T follicular helper cell (primary cell): ENCODE measurements around the gene LTF.
A peak's percentile ranks its signal among the peaks of the same experiment; 100 is the strongest.
"Not testable (repeated sequence)": the region's sequence is repeated elsewhere in the genome, so short reads cannot be mapped to it uniquely, and the experiment has no call there.

Source experiments
- DNase-seq: peaks from one replicate; pipeline ENCODE4 v3.0.0-alpha.2; 2020; ENCODE audit warnings: low read depth
- total RNA-seq, 2 experiments: gene quantifications; one replicate each; lab custom pipeline; 2026; lab: John Stamatoyannopoulos, UW

Gene LTF
- total RNA-seq: 0 to 0.30 reads per million in 2 experiments

GRCh38 chr3:46464326-46465195 is at the start of gene LTF:
Gene LTF (minus strand): TSS chr3:46464905. CDS start chr3:46464867, 38 bp downstream.
- no peak for DNase-seq

GRCh38 chr3:46512191-46512749 is 47.6 kb upstream of the LTF start:
- DNase-seq: no peak

- DNase-seq: no peak
Observed at GRCh38 chr3:46509661-46510187, 45.0 kb upstream of the LTF start.

GRCh38 chr3:46508850-46509591 is 44.3 kb upstream of the LTF start:
- DNase-seq: no peak

GRCh38 chr3:46506526-46506925 is 41.8 kb upstream of the LTF start:
- DNase-seq: no peak

GRCh38 chr3:46505953-46506352 is 41.2 kb upstream of the LTF start:
- DNase-seq: no peak

- DNase-seq: no peak
Observed at GRCh38 chr3:46504789-46505188, 40.1 kb upstream of the LTF start.

GRCh38 chr3:46503200-46503874 is 38.6 kb upstream of the LTF start:
- no peak for DNase-seq

GRCh38 chr3:46501702-46502101 is 37.0 kb upstream of the LTF start:
- no peak for DNase-seq

- DNase-seq: no peak
Observed at GRCh38 chr3:46500656-46501635, 36.2 kb upstream of the LTF start.

- DNase-seq: no peak
Observed at GRCh38 chr3:46498916-46499519, 34.3 kb upstream of the LTF start.

GRCh38 chr3:46497556-46498265 is 33.0 kb upstream of the LTF start, which contains the start of gene RTP3:
Gene RTP3 (plus strand): TSS chr3:46497976. CDS start chr3:46498063, 87 bp downstream.
- DNase-seq: no peak

- DNase-seq: peak; percentile 37
Observed at GRCh38 chr3:46496746-46497555, 32.2 kb upstream of the LTF start.

GRCh38 chr3:46495901-46496456 is 31.3 kb upstream of the LTF start:
- no peak for DNase-seq

- not testable (repeated sequence) for DNase-seq
Observed at GRCh38 chr3:46494491-46494890, 29.8 kb upstream of the LTF start.

GRCh38 chr3:46492890-46493547 is 28.3 kb upstream of the LTF start:
- no peak for DNase-seq
